Caco-2 (cell line): ENCODE data around the gene HAPSTR1. TPM values are rescaled to one million over a fixed set of nuclear protein-coding genes. Genes with fewer than 3 reads are reported as not detected.

Experiments
- BruUV-seq: library from RNA; stranded (reverse); fragments of 400-500 nt; replicated peaks from 2 replicates; lab custom pipeline; 2021; lab: Mats Ljungman, UMichigan
- CTCF ChIA-PET: fragments of 300-600 bp; sonication (Branson Sonifier 250); formaldehyde crosslinking; loops from one replicate; lab custom pipeline; 2022; ENCODE audit warnings: antibody characterized with exemption; lab: Charles Lee
- POLR2A ChIA-PET: fragments of 300-600 bp; sonication (Branson Sonifier 250); formaldehyde crosslinking; loops from one replicate; lab custom pipeline; 2022; ENCODE audit warnings: antibody characterized with exemption; lab: Charles Lee
- DNase-seq, 2 experiments: peaks; one replicate each; pipeline versions ENCODE4 v3.0.0 to v3.0.0-alpha.2; 2020 to 2022
- H3K27me3 ChIP-seq: replicated peaks from 2 replicates; pipeline ENCODE4 v1.6.0; 2011; ENCODE audit warnings: low read length; ENCODE audit not compliant: control insufficient read depth, insufficient read depth
- H3K36me3 ChIP-seq: 2 replicates; pipeline ENCODE4 v1.5.1; 2011; ENCODE audit warnings: low read length; ENCODE audit not compliant: control insufficient read depth, insufficient read depth
- H3K4me1 ChIP-seq: fragments of 250-450 bp; sonication (Bioruptor Pico); 2 replicates; pipeline ENCODE4 v1.5.1; 2020; ENCODE audit warnings: mild to moderate bottlenecking
- H3K4me3 ChIP-seq: 2 replicates; pipeline ENCODE4 v1.5.1; 2011; ENCODE audit warnings: low read depth, mild to moderate bottlenecking, control low read depth, low read length
- H3K9me3 ChIP-seq: fragments of 250-450 bp; sonication (Bioruptor Pico); 2 replicates; pipeline ENCODE4 v1.5.1; 2020; ENCODE audit warnings: mild to moderate bottlenecking, moderate library complexity
- H3K27ac Mint-ChIP-seq: one replicate; pipeline ENCODE4 v1.8.0; 2022; ENCODE audit warnings: mixed read lengths; ENCODE audit not compliant: unreplicated experiment
- H3K27me3 Mint-ChIP-seq: one replicate; pipeline ENCODE4 v1.8.0; 2022; ENCODE audit warnings: mixed read lengths; ENCODE audit not compliant: insufficient read depth, unreplicated experiment
- H3K36me3 Mint-ChIP-seq: one replicate; pipeline ENCODE4 v1.8.0; 2022; ENCODE audit warnings: mild to moderate bottlenecking, mixed read lengths; ENCODE audit not compliant: insufficient read depth, unreplicated experiment
- H3K4me1 Mint-ChIP-seq: one replicate; pipeline ENCODE4 v1.8.0; 2022; ENCODE audit warnings: low read depth, mixed read lengths; ENCODE audit not compliant: unreplicated experiment
- H3K4me3 Mint-ChIP-seq: one replicate; pipeline ENCODE4 v1.8.0; 2022; ENCODE audit warnings: mild to moderate bottlenecking, moderate library complexity, mixed read lengths; ENCODE audit not compliant: unreplicated experiment
- H3K9me3 Mint-ChIP-seq: one replicate; pipeline ENCODE4 v1.8.0; 2022; ENCODE audit warnings: mixed read lengths; ENCODE audit not compliant: unreplicated experiment
- intact Hi-C: fragments of 100-400 bp; cut with micrococcal nuclease; formaldehyde crosslinking; loops from one replicate; pipeline ENCODE4 v1.10.0; 2022; ENCODE audit not compliant: unreplicated experiment
- total RNA-seq: library from RNA; stranded (reverse); gene quantifications from 2 replicates; pipeline ENCODE4 v1.2.3, GENCODE V29; 2022
- TF ChIP-seq, protein P1 (sequence below), 2 experiments: fragments of 200-600 bp in 1 of 2; IDR thresholded peaks; 1 replicate in 1 of 2; 2 replicates in 1 of 2; pipeline versions ENCODE4 v1.5.1 to v1.8.0; 2011 to 2022; ENCODE audit warnings: antibody characterized with exemption in 1 of 2, control low read depth in 1 of 2, inconsistent platforms in 1 of 2, low read depth in 1 of 2, low read length in 1 of 2, mild to moderate bottlenecking in 1 of 2, moderate library complexity in 1 of 2; ENCODE audit not compliant: insufficient read depth in 1 of 2, severe bottlenecking in 1 of 2, unreplicated experiment in 1 of 2

HAPSTR1 gene
- total RNA-seq, 1 experiment from 2014 or later: 47.1 TPM

DNA sequence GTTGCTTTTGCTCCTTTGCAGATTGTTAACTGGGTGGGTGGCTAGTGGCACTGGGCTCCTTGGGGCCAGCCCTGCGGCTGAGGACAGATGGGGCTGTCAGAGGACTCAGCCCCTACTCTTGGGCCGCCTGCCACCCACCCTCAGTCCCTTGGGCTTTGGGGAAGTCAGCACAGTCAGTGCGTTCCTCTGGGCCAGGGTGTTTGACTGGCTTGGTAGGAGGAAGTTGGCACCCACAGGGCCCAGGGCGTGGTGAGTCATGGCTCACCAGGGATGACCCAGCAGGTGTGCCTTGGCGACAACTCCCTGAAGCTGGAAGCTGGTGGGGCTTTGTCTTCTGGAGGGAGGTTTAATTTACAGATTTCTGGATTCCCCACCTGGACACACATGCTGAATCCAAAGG is 32.4 kb downstream of the HAPSTR1 start:
- Histone ChIP-seq H3K27me3 (no peaks in the 10 kb centered on the region), H3K36me3 (no peaks in the 10 kb centered on the region; the same call in 1 of the 2 replicates), H3K4me1 (no peaks in the 10 kb centered on the region; the same call in 1 of the 2 replicates), H3K4me3 (no peak overlapping the region), H3K9me3 (no peaks in the 10 kb centered on the region)
- CTCF ChIA-PET: no interaction called here
- TF ChIP-seq, protein P1, sequence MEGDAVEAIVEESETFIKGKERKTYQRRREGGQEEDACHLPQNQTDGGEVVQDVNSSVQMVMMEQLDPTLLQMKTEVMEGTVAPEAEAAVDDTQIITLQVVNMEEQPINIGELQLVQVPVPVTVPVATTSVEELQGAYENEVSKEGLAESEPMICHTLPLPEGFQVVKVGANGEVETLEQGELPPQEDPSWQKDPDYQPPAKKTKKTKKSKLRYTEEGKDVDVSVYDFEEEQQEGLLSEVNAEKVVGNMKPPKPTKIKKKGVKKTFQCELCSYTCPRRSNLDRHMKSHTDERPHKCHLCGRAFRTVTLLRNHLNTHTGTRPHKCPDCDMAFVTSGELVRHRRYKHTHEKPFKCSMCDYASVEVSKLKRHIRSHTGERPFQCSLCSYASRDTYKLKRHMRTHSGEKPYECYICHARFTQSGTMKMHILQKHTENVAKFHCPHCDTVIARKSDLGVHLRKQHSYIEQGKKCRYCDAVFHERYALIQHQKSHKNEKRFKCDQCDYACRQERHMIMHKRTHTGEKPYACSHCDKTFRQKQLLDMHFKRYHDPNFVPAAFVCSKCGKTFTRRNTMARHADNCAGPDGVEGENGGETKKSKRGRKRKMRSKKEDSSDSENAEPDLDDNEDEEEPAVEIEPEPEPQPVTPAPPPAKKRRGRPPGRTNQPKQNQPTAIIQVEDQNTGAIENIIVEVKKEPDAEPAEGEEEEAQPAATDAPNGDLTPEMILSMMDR (IDR thresholded peaks at IDR 0.05; ENCODE audit: insufficient read depth in 1 of 2, low read depth in 1 of 2, low read length in 1 of 2, severe bottlenecking in 1 of 2, unreplicated experiment in 1 of 2): no peak
- DNase-seq: no peak
- Mint-ChIP-seq H3K4me1 (no peaks in the 10 kb centered on the region), H3K36me3 (peaks cover 48% of the 10 kb centered on the region), H3K27me3 (no peaks in the 10 kb centered on the region), H3K27ac (no peak overlapping the region), H3K9me3 (no peaks in the 10 kb centered on the region), H3K4me3 (no peak overlapping the region)
- POLR2A ChIA-PET: no interaction called here
- no TSS peak for BruUV-seq
- intact Hi-C loops: no loop called here

DNA sequence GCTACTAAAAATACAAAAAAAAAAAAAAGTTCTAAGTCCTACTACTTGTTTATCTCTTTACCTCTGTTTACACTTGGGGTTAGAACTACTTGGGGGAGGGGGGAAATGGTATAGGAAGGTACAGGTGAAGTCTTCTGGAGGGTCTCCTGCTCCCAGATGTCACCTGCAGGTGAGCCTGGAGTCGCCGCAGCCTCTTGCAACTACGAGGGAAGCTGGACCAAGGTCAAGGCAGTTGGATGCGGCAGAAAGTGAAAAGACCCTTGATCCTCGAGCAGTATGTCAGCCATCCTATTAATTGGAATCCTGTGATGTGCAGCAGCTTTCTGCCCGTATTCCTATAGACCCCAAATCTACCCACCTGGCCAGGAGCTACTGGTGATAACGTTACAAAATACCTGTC is 33.0 kb downstream of the HAPSTR1 start:
- no peak overlapping the region for H3K4me3 Mint-ChIP-seq
- H3K9me3 ChIP-seq: no peaks in the 10 kb centered on the region
- DNase-seq: no peak
- no TSS peak for BruUV-seq
- no peaks in the 10 kb centered on the region for H3K27me3 ChIP-seq
- no peaks in the 10 kb centered on the region for H3K4me1 Mint-ChIP-seq
- H3K27me3 Mint-ChIP-seq: no peaks in the 10 kb centered on the region
- CTCF ChIA-PET: no interaction called here
- no peaks in the 10 kb centered on the region; the same call in 1 of the 2 replicates for H3K36me3 ChIP-seq
- TF ChIP-seq, protein P1 (IDR thresholded peaks at IDR 0.05; ENCODE audit: insufficient read depth in 1 of 2, low read depth in 1 of 2, low read length in 1 of 2, severe bottlenecking in 1 of 2, unreplicated experiment in 1 of 2): no peak
- peaks cover 44% of the 10 kb centered on the region for H3K36me3 Mint-ChIP-seq
- POLR2A ChIA-PET: no interaction called here
- no peak overlapping the region for H3K4me3 ChIP-seq
- H3K4me1 ChIP-seq: no peaks in the 10 kb centered on the region; the same call in 1 of the 2 replicates
- no peak overlapping the region for H3K27ac Mint-ChIP-seq
- intact Hi-C loops: no loop called here
- no peaks in the 10 kb centered on the region for H3K9me3 Mint-ChIP-seq

DNA sequence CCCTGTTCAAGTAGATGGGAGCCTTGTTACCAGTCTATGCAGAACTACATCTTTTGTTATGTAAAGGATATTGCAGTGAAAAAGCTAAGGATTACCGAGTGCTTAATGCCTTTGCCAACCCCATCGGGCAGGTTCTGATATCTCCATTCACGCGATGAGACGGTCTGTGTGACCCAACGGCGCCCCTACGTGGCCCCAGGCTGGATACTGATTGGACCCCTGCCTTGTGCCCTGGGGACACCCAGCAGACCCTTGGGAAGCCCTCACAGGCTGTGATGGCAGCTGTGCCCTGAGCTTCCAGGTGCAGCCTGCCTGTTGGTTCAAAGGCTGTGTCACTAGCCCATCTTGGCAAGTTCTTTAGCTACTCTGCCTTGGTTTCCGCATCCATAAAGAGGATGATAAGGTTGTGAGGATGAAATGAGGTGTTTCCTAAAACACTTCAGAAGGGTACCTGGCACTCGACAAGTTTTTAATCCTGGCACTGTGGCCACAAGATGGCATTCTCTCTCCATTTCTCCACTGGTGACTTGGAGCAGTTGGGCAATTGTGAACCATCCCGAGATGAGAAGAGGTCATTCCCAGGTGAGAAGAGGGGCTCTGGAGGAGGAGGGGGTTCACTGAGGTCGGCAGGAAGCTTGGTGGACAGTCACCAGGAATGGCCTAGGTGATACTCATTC is 33.6 kb downstream of the HAPSTR1 start:
- no peaks in the 10 kb centered on the region for H3K27me3 Mint-ChIP-seq
- POLR2A ChIA-PET: interaction anchor here (0.6 kb wide), 1 partner anchor 34 kb away, joined by 4 read pairs; the partner anchor contains the start of gene HAPSTR1
- no peak overlapping the region for H3K4me3 Mint-ChIP-seq
- Histone ChIP-seq H3K36me3 (no peaks in the 10 kb centered on the region; the same call in 1 of the 2 replicates), H3K27me3 (no peaks in the 10 kb centered on the region), H3K4me3 (no peak overlapping the region), H3K4me1 (no peaks in the 10 kb centered on the region; the same call in 1 of the 2 replicates), H3K9me3 (no peaks in the 10 kb centered on the region)
- no peaks in the 10 kb centered on the region for H3K9me3 Mint-ChIP-seq
- no TSS peak for BruUV-seq
- TF ChIP-seq, protein P1 (IDR thresholded peaks at IDR 0.05; ENCODE audit: insufficient read depth in 1 of 2, low read depth in 1 of 2, low read length in 1 of 2, severe bottlenecking in 1 of 2, unreplicated experiment in 1 of 2): no peak
- no peaks in the 10 kb centered on the region for H3K4me1 Mint-ChIP-seq
- H3K36me3 Mint-ChIP-seq: peaks cover 40% of the 10 kb centered on the region
- no peak for DNase-seq
- no peak overlapping the region for H3K27ac Mint-ChIP-seq
- CTCF ChIA-PET: no interaction called here
- intact Hi-C loops: no loop called here
